Activated CD8-positive, alpha-beta memory T cell treated with anti-CD3 and anti-CD28 coated beads, Interleukin-2, amount 50 U/mL, for 48 hours (primary cell): Measurements from ENCODE around the gene JADE1.

Experiments used
- DNase-seq: peaks from one replicate; pipeline ENCODE4 v3.0.0-alpha.2; 2020

Gene JADE1

GRCh38 chr4:128809477-128810330, at the start of gene JADE1:
Gene JADE1, plus strand, starts transcription at chr4:128809700. Its CDS starts 22,059 bp downstream, at chr4:128831759.
- peak; percentile 89 for DNase-seq

DNA sequence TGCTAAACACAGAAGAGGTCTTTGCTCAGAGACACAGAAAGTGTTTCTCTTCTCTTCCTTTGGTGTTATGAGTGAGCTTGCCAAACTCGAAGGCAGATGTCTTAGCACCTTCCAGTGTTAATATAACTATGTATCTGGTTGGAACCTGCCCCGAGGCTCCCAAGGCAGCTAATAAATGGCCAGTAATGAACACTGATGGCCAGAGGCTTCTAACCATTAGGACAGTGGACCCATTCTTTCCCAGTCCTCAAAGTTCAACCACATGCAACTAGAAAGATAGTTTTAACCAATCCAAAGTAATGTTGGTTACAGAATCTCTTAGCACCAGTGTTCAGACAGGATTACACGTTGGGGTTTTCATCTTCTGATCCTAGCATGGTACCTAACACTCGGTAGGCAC, 42.7 kb upstream of the JADE1 start:
- DNase-seq, result no peak

DNA sequence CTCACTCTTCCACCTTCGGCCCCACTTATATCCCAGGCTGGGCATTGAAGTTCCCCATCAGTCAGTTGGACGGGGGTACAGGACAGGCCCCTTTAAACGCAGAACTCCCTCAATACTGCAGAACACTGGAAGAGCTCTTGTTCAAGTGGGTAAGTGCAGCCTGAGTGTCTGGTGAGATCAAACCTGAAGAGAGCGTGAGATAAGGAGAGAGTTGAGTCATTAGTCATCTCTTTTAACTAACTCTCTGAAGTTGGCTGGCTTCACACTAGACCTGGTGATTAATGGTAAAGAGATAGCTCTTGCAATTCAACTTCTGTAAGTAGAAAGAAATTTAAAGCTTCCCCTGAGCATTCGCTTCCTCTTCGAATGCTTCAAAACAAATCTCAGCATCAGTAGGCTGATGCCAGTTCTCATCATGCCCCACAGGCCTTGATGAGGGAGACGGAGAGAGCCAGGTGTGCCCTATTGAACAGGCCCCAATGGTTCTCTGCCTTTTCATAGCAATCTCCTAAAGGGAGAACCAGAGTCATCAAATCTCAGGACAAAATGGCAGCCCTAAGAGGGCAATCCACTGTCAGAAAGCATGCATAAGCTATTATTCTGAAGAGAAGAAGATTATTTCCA, 41.0 kb upstream of the JADE1 start:
- no peak for DNase-seq

DNA sequence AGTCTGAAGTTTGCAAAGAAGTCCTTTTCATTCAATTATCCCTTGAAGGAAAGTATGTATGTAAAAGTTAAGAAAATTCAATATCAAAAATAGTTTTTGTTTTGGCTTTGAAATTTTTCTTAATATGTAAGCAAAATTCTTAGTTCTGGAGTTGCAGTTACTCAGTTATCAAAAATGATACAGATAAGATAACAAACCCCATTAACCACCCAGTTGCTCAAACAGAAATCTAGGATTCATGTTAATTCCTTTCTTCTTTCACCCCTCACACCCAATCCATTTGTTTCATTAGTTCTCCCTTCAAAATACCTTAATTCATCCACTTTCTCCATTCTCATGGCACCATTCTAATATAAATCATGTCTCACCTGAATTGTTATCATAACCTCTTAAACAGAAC, 40.5 kb upstream of the JADE1 start:
- no peak for DNase-seq

DNA sequence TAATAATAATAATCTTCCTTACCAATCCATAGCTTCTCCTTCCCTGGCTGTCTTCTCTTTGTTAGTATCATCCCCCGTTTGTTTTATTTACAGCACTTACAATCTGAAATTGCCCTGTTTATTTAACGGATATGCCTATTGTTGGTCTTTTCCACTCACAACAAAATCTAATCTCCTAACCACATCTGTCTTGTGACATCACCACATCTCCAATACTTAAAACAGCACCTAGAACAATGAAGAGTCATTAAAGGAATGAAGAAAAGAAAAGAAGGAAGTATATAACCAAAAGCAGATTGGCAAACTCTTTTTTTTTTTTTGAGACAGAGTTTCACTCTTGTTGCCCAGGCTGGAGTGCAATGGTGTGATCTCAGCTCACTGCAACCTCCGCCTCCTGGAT, 38.7 kb upstream of the JADE1 start:
- no peak for DNase-seq

DNA sequence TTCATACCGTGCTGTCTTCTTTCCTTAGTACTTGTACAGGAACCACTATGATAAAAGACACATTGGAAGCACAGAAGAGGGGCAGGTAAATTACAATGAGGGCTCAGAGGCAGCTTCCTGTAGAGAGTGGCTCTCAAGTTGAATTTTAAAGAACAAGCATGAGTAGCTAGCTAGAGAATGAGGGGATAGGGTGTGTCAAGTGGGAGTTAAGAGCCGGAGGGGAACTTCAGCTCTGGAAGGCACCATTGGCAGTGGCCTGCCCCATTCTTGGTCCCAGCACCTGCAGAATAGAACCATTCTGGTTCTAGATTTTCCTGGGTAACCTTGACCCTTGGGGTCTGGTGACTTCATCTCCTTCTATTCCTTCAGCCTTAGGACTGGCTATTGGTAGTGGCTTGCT, 34.0 kb upstream of the JADE1 start:
- DNase-seq, result no peak

- no peak for DNase-seq
Observed at GRCh38 chr4:128775916-128776315, 33.6 kb upstream of the JADE1 start.

GRCh38 chr4:128776794-128777216, 32.7 kb upstream of the JADE1 start:
- DNase-seq, result no peak

GRCh38 chr4:128780688-128781087, 28.8 kb upstream of the JADE1 start:
- DNase-seq, result no peak

GRCh38 chr4:128782076-128782715, 27.3 kb upstream of the JADE1 start:
- no peak for DNase-seq

DNA sequence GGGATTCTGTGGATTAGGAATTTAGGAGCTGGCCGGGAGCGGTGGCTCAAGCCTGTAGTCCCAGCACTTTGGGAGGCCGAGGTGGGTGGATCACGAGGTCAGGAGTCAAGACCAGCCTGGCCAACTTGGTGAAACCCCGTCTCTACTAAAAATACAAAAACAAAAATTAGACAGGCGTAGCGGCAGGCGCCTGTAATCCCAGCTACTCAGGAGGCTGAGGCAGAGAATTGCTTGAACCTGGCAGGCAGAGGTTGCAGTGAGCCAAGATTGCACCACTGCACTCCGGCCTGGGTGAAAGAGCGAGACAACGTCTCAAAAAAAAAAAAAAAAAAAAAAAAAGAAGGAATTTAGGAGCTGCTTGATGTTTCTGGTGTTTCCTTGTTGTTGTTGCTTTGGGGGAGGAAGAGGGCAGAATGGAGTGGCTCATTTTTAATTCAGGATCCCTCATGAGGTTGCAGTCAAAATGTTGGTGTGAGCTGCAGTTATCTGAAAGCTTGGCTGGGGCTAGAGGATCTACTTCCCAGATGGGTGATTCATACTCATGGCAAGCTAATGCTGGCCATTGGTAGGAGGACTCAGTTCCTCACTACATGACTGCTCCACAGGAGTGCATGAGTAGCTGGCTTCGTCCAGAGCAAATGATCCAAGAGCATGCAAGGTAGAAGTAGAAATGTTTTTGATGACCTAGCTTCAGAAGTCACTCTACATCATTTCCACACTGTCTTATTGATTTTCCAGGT, 26.5 kb upstream of the JADE1 start:
- no peak for DNase-seq

DNA sequence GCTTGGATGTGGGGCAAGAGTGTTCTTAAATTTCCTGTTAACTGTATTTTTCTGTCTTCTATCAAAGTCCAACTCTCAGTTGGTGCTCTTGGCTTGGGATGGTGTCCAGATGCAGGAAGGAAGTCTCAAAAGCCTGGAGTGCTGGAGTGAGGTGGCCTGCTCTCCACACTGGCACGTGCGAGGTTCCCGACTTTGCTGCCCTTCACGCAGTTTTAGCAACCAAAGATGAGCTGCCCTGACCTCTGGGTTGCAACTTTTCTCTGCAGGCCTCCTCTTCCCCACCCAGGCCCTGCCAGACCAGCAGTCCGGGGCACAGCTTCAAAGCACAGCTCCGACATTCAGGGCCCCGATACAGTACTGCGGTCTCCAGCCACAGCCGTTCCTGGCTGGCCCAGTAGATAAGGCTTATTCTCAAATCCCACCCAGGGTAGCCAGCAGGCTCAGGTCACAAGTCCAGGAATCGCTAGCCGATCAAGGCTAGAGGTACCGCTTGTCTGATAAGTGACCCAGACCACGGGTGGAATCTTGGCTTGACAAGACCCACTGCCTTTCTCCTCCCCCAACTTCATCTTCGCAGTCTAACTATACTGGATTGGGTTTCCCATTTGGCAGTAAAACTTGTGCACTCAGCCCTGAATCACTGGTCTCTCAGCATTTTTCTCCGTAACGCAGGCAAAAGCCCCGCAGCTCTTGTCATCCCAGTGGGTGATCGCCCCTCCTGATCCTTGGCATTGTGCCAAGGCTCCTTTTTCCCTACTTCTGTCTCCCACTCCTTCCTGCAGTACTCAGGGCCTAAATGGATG, 21.8 kb upstream of the JADE1 start:
- no peak for DNase-seq

DNA sequence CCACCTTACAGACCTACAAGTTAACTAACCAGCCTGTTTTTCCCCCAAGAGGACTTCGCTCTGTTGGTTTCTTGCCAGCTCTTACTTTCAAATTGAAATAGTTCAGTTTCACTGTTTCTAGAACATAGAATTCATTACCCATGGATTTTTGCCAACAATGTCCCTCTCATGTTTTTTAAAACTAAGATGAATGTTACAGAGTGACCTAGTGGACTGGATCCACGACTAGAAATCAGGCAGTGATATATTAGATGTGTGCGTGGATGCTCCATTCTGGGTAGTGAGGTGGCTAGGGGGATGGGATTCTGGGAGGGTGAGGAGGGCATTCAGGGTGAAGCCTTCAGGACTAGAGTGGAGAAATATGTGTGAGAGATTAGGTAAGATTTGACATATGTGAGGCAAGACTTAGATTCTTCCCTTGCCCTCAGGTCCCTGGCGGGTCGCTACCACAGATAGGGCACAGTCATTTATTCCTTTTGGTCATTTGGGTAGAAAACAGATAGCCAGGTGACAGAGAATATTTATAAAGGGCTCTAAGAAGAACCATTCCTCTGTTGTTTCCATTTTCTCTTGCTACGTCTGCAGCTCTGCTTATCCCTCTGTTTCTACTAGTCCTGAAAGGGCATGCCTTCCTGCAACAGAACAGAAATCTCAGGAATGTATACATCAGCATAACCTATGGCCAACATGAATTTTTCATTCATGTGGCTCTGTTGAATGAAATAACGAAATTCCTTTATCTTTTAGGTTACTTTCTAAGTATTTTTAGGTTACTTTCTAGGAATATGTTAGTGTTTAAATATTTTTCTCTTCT, 15.4 kb upstream of the JADE1 start:
- no peak for DNase-seq

- no peak for DNase-seq
Observed at GRCh38 chr4:128796934-128797333, 12.6 kb upstream of the JADE1 start.

- DNase-seq, result no peak
Observed at GRCh38 chr4:128800284-128800683, 9.2 kb upstream of the JADE1 start.

- DNase-seq, result no peak
Observed at GRCh38 chr4:128800701-128801284, 8.7 kb upstream of the JADE1 start.

DNA sequence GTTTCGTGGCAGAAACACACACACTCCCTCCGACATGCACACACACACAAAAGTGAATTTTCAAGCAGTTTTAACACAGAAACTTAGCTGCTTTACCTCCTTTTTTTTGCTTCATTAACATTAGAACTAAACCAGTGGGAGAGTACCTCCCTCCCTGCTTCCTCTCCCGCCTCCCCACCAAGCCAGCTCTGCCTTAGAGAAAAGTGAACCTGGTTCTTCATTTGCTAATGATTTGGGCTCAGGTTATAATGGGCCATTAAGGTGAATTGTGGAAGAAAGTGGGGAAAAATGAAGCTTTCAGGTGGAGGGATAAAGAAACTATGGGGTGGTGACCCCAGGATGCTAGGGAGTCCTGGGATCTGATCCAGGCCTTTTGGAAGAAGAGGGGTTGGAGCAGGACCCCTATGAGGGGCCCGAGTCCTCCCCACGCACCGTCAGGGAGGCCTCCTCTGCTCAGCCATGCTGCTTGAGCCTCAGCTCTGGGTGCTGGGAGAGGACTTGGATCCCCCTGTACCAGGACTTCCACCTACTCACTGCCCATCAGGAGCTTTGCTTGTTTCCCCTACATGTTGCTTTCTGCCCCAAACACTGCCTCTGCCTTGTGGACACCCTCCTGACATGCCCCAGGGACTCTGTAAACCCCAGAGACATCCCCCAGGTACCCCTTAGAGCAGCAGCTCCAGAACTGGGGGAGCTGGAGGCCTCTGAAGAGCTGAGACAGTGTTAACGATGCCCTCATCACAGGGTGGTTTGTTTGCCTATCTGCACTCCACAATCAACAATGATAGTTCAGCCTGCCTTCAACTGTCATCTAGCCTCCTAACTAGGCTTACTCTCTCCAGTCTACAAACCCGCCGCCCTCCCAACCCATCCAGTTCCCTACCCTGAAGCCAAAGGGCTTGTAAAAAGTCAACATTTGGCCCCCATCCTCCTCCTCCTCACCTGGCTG, 6.5 kb upstream of the JADE1 start:
- no peak for DNase-seq

DNA sequence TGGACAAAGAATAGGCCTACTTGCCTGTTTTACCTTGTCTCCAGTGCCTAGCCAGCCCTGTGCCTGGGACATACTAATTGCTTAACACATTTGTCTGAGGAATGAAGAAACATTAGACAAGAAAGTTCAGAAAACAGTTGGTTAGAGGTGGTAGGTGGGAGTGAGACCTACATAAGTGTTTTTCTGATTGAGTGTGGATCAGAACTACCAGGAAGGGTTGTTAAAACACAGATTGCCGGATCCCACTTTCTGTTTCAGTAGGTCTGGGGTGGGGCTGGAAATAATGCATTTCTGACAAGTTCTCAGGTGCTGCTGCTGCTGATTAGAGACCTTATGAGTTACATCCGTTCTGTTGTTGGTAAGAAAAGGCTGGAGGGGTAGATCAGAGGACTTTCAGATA, 5.7 kb upstream of the JADE1 start:
- no peak for DNase-seq

- peak; percentile 58 for DNase-seq
Observed at GRCh38 chr4:128810331-128810870, 901 bp downstream of the JADE1 start.
